ENCODE measurements around the gene GALNT10. TPM values are rescaled to one million over a fixed set of nuclear protein-coding genes. Genes with fewer than 3 reads are reported as not detected.
A peak's percentile ranks its signal among the peaks of the same experiment; 100 is the strongest.

Gene GALNT10
- total RNA-seq, 1 donor from 2014 or later, result 23.5 TPM

- no peak for TF ChIP-seq CTCF (conservative IDR thresholded peaks at IDR 0.05; ENCODE audit: low read depth, low read length)
- H3K4me3 ChIP-seq (ENCODE audit: low read depth, low read length), result no peak overlapping the region
- DNase-seq (ENCODE audit: low read depth), result no peak
Measured at GRCh38 chr5:154418344-154418820, 227.8 kb downstream of the GALNT10 start.

GRCh38 chr5:154419236-154419635, 228.7 kb downstream of the GALNT10 start:
- no peak for TF ChIP-seq CTCF (conservative IDR thresholded peaks at IDR 0.05; ENCODE audit: low read depth, low read length)
- DNase-seq (ENCODE audit: low read depth), result no peak
- H3K4me3 ChIP-seq (ENCODE audit: low read depth, low read length), result no peak overlapping the region

GRCh38 chr5:154421868-154422267, 231.3 kb downstream of the GALNT10 start:
- H3K4me3 ChIP-seq (ENCODE audit: low read depth, low read length), result no peak overlapping the region
- no peak for DNase-seq (ENCODE audit: low read depth)
- peak; percentile 61 for TF ChIP-seq CTCF (conservative IDR thresholded peaks at IDR 0.05; ENCODE audit: low read depth, low read length)

GRCh38 chr5:154422298-154422697, 231.8 kb downstream of the GALNT10 start:
- TF ChIP-seq CTCF (conservative IDR thresholded peaks at IDR 0.05; ENCODE audit: low read depth, low read length), result no peak
- DNase-seq (ENCODE audit: low read depth), result no peak
- no peak overlapping the region for H3K4me3 ChIP-seq (ENCODE audit: low read depth, low read length)

- H3K4me3 ChIP-seq (ENCODE audit: low read depth, low read length), result no peak overlapping the region
- no peak for TF ChIP-seq CTCF (conservative IDR thresholded peaks at IDR 0.05; ENCODE audit: low read depth, low read length)
- no peak for DNase-seq (ENCODE audit: low read depth)
Measured at GRCh38 chr5:154428208-154428607, 237.7 kb downstream of the GALNT10 start.

GRCh38 chr5:154429341-154429740, 238.8 kb downstream of the GALNT10 start:
- no peak for TF ChIP-seq CTCF (conservative IDR thresholded peaks at IDR 0.05; ENCODE audit: low read depth, low read length)
- no peak overlapping the region for H3K4me3 ChIP-seq (ENCODE audit: low read depth, low read length)
- DNase-seq (ENCODE audit: low read depth), result no peak

DNA sequence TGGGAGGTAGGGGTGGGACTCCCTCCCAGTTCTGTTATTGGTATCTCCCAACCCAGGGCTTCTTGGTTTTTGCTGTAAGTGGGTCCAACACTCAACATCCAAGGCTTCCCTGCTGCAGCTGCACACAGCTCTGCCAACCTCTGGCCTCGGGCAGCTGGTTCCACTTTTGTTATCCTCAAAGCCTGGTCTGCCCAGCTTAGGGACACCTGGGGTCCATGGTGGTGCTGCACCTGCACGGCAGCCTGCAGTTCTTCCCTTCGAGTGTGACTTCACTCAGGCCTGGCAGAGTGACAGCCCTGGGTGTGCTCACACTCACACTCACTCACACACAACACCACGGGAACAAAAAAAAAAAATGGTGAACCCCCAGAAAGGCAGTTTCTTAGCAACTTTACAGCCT, 239.9 kb downstream of the GALNT10 start:
- H3K4me3 ChIP-seq (ENCODE audit: low read depth, low read length), result no peak overlapping the region
- TF ChIP-seq CTCF (conservative IDR thresholded peaks at IDR 0.05; ENCODE audit: low read depth, low read length), result no peak
- no peak for DNase-seq (ENCODE audit: low read depth)
